HEK293T (cell line): ENCODE measurements around the gene NUDT14.

Source experiments
- ARNT ChIP-seq: fragments of 450-650 bp; IDR thresholded peaks from 2 replicates; pipeline ENCODE4 v1.6.1; 2017; ENCODE audit warnings: mild to moderate bottlenecking
- BHLHE40 ChIP-seq: fragments of 450-650 bp; IDR thresholded peaks from 2 replicates; pipeline ENCODE4 v1.6.1; 2016; ENCODE audit warnings: mild to moderate bottlenecking, moderate library complexity, borderline replicate concordance
- CTBP1 ChIP-seq: fragments of 450-650 bp; IDR thresholded peaks from 2 replicates; pipeline ENCODE4 v1.6.1; 2016; ENCODE audit warnings: borderline replicate concordance
- ELF4 ChIP-seq: fragments of 450-650 bp; IDR thresholded peaks from 2 replicates; pipeline ENCODE4 v1.6.1; 2017; ENCODE audit warnings: antibody characterized with exemption
- FOXA1 ChIP-seq: fragments of 450-650 bp; IDR thresholded peaks from 2 replicates; pipeline ENCODE4 v1.6.1; 2016; ENCODE audit warnings: mild to moderate bottlenecking
- FOXM1 ChIP-seq: fragments of 450-650 bp; IDR thresholded peaks from 2 replicates; pipeline ENCODE4 v1.6.1; 2017; ENCODE audit warnings: mild to moderate bottlenecking, borderline replicate concordance
- HDGF ChIP-seq: fragments of 450-650 bp; IDR thresholded peaks from 2 replicates; pipeline ENCODE4 v1.6.1; 2017; ENCODE audit warnings: antibody characterized with exemption, borderline replicate concordance
- LEF1 ChIP-seq: fragments of 450-650 bp; IDR thresholded peaks from 2 replicates; pipeline ENCODE4 v1.6.1; 2017; ENCODE audit warnings: mild to moderate bottlenecking, borderline replicate concordance
- SP1 ChIP-seq: fragments of 450-650 bp; IDR thresholded peaks from 2 replicates; pipeline ENCODE4 v1.6.1; 2017
- SUZ12 ChIP-seq: fragments of 450-650 bp; IDR thresholded peaks from 2 replicates; pipeline ENCODE4 v1.6.1; 2016; ENCODE audit warnings: mild to moderate bottlenecking
- TARDBP ChIP-seq: fragments of 450-650 bp; IDR thresholded peaks from 2 replicates; pipeline ENCODE4 v1.6.1; 2016
- ZNF384 ChIP-seq: fragments of 450-650 bp; IDR thresholded peaks from 2 replicates; pipeline ENCODE4 v1.6.1; 2016
- TF ChIP-seq, protein P1 (sequence below): fragments of 450-650 bp; IDR thresholded peaks from 2 replicates; pipeline ENCODE4 v1.6.1; 2016

DNA sequence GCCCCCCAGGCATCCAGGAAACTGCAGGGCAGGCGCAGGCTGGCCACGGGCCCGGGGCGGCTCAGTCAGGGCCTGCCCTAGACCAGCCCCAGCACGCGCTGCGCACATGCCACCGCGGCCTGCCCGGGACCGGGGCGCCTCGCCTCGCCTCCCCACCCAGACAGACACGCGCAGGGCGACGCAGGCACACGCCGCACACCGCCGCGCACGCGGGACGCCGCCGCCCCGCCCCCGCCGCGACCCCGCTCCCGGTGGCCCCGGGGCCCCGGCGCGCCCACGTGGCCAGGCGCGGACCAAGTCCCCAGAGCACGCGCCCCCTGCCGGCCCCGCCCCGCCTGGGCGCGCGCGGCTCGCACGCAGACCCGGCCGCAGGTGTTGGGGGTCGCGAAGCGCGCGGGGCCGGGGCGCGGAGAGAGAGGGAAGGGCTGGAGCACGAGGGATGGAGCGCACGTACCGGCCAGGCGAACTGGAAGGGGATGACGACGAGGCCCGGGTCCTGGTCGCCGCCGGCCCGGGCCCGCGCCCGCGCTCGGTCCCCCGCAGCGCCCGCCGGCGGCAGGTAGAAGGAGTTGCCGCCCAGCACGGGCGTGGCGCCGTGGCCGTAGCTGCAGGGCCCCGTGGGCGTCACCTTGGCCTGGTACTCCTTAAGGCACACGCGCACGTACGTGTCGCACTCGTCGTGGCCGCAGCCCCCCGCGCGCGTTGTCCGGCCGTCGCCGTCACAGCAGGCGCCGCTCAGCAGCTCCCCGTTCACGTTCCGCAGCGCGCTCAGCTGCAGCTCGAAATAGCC lies 13.6 kb downstream of the NUDT14 start:
- peak; percentile 83 for TF ChIP-seq ARNT
- no peak for TF ChIP-seq FOXA1
- no peak for TF ChIP-seq SUZ12
- no peak for TF ChIP-seq ELF4
- TF ChIP-seq HDGF = no peak
- TF ChIP-seq SP1 = no peak
- TF ChIP-seq ZNF384 = no peak
- TF ChIP-seq, protein P1, sequence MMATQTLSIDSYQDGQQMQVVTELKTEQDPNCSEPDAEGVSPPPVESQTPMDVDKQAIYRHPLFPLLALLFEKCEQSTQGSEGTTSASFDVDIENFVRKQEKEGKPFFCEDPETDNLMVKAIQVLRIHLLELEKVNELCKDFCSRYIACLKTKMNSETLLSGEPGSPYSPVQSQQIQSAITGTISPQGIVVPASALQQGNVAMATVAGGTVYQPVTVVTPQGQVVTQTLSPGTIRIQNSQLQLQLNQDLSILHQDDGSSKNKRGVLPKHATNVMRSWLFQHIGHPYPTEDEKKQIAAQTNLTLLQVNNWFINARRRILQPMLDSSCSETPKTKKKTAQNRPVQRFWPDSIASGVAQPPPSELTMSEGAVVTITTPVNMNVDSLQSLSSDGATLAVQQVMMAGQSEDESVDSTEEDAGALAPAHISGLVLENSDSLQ = no peak
- no peak for TF ChIP-seq FOXM1
- 0 out of 2 replicates have a peak, but pooled peaks have one; percentile 30 for TF ChIP-seq CTBP1
- TF ChIP-seq LEF1 = no peak
- no peak for TF ChIP-seq TARDBP
- TF ChIP-seq BHLHE40 = no peak
